Endothelial cell of umbilical vein (primary cell): ENCODE data around the gene FAM222A. TPM values are rescaled to one million over a fixed set of nuclear protein-coding genes. Genes with fewer than 3 reads are reported as not detected.

ENCODE experiments used
- BruUV-seq: library from RNA; stranded (reverse); fragments of 400-500 nt; replicated peaks from 2 replicates; lab custom pipeline; 2021; lab: Mats Ljungman, UMichigan
- CTCF ChIA-PET: fragments of 300-600, 350-600 bp; sonication (Branson Sonifier 250); formaldehyde crosslinking; loops from one replicate; lab custom pipeline; 2021; ENCODE audit warnings: antibody characterized with exemption, inconsistent platforms; lab: Charles Lee
- POLR2A ChIA-PET: fragments of 300-600, 350-600 bp; sonication (Branson Sonifier 250); formaldehyde crosslinking; loops from one replicate; lab custom pipeline; 2021; ENCODE audit warnings: antibody characterized with exemption, inconsistent platforms; lab: Charles Lee
- DNase-seq: peaks from one replicate; pipeline ENCODE4 v3.0.0-alpha.2; 2011; ENCODE audit warnings: low read depth, low spot score
- FAIRE-seq: peaks from 2 replicates; lab custom pipeline; 2011; peaks lifted over from hg19 to GRCh38; lab: Jason Lieb, UNC
- H2AFZ ChIP-seq: 2 replicates; pipeline ENCODE4 v1.6.0; 2012; ENCODE audit warnings: low read depth, low read length, control low read depth, inconsistent platforms
- H3K27ac ChIP-seq: 2 replicates; pipeline ENCODE4 v1.5.1; 2011; ENCODE audit warnings: low read depth, mild to moderate bottlenecking, control low read depth, low read length, moderate library complexity; ENCODE audit not compliant: insufficient read depth
- H3K27me3 ChIP-seq, 2 experiments: 2 replicates each; pipeline versions ENCODE4 v1.6.0 to v1.6.1; 2011; ENCODE audit warnings: low read length in 2 of 2, mixed read lengths in 1 of 2; ENCODE audit not compliant: control insufficient read depth in 2 of 2, insufficient read depth in 2 of 2
- H3K36me3 ChIP-seq, 2 experiments: 2 replicates in 1 of 2; 3 replicates in 1 of 2; pipeline ENCODE4 v1.5.1; 2011; ENCODE audit warnings: low read length in 2 of 2, mild to moderate bottlenecking in 1 of 2, moderate library complexity in 1 of 2; ENCODE audit not compliant: control insufficient read depth in 2 of 2, insufficient read depth in 2 of 2; ENCODE audit errors: extremely low read depth in 1 of 2
- H3K4me1 ChIP-seq: 3 replicates; pipeline ENCODE4 v1.5.1; 2011; ENCODE audit warnings: mild to moderate bottlenecking, low read length; ENCODE audit not compliant: control insufficient read depth, insufficient read depth; ENCODE audit errors: extremely low read depth
- H3K4me2 ChIP-seq: 2 replicates; pipeline ENCODE4 v1.6.1; 2011; ENCODE audit warnings: low read length, control low read depth, mixed read lengths; ENCODE audit not compliant: insufficient read depth
- H3K4me3 ChIP-seq, 3 experiments: fragments of 200-600 bp in 1 of 3; sonication (generic), shearing (Covaris generic) in 1 of 3; replicated peaks in 1 of 3; 2 replicates each; pipeline ENCODE4 v1.5.1; 2011 to 2016; ENCODE audit warnings: control low read depth in 3 of 3, low read length in 3 of 3, mild to moderate bottlenecking in 2 of 3, inconsistent platforms in 1 of 3, low read depth in 1 of 3, moderate library complexity in 1 of 3; ENCODE audit not compliant: insufficient read depth in 1 of 3
- H3K79me2 ChIP-seq: 2 replicates; pipeline ENCODE4 v1.6.0; 2012; ENCODE audit warnings: low read length, inconsistent platforms; ENCODE audit not compliant: control insufficient read depth, insufficient read depth
- H3K9ac ChIP-seq: replicated peaks from 2 replicates; pipeline ENCODE3; 2011; ENCODE audit warnings: low read length, control low read depth; ENCODE audit not compliant: insufficient read depth; ENCODE audit errors: extremely low read depth
- H3K9me1 ChIP-seq: replicated peaks from 3 replicates; pipeline ENCODE4 v1.6.0; 2011; ENCODE audit warnings: mild to moderate bottlenecking, low read length; ENCODE audit not compliant: control insufficient read depth, insufficient read depth; ENCODE audit errors: extremely low read depth
- H3K9me3 ChIP-seq: replicated peaks from 2 replicates; pipeline ENCODE4 v1.5.1; 2012; ENCODE audit warnings: low read length, inconsistent platforms; ENCODE audit not compliant: control insufficient read depth, insufficient read depth
- H4K20me1 ChIP-seq: replicated peaks from 2 replicates; pipeline ENCODE3; 2011; ENCODE audit warnings: mild to moderate bottlenecking, low read length; ENCODE audit not compliant: control insufficient read depth, insufficient read depth; ENCODE audit errors: extremely low read depth
- CTCF ChIP-seq, 2 donors: IDR thresholded peaks; 1 replicate in 1 of 2; 2 replicates in 1 of 2; pipeline ENCODE4 v1.5.1; 2011; ENCODE audit warnings: low read length in 2 of 2, mild to moderate bottlenecking in 2 of 2, moderate library complexity in 2 of 2, control low read depth in 1 of 2, inconsistent platforms in 1 of 2, low read depth in 1 of 2; ENCODE audit not compliant: insufficient read depth in 1 of 2; ENCODE audit errors: extremely low read depth in 1 of 2
- GATA2 ChIP-seq: IDR thresholded peaks from 2 replicates; pipeline ENCODE4 v1.7.0; 2011; ENCODE audit warnings: low read depth, mild to moderate bottlenecking, moderate library complexity, mixed read lengths, low read length; ENCODE audit not compliant: insufficient read length, insufficient read depth
- MYC ChIP-seq: IDR thresholded peaks from one replicate; pipeline ENCODE4 v1.6.1; 2011; ENCODE audit warnings: mild to moderate bottlenecking, low read depth, low read length
- POLR2A ChIP-seq: IDR thresholded peaks from 2 replicates; pipeline ENCODE4 v1.6.1; 2012; ENCODE audit warnings: low read depth, mild to moderate bottlenecking, control low read depth, low read length
- dilution Hi-C: fragments of 300-500 bp; cut with MboI; formaldehyde crosslinking; loops from one replicate; pipeline ENCODE4 v1.15.0; 2019; ENCODE audit warnings: low sequenced_read_pairs; ENCODE audit not compliant: extremely low pct_ligation_motif_present
- intact Hi-C: fragments of 100-400 bp; cut with micrococcal nuclease; formaldehyde crosslinking; loops from one replicate; pipeline ENCODE4 v1.10.0; 2022
- polyA plus RNA-seq, 4 experiments: library from polyadenylated mRNA; depleted of rRNA in 3 of 4; stranded (reverse) in 3 of 4; unstranded in 1 of 4; fragments of >200 nt; gene quantifications; 2 replicates each; pipeline versions ENCODE4 v1.2.1 to v1.2.3, GENCODE V29; 2011 to 2012; ENCODE audit warnings: missing spikeins in 1 of 4
- total RNA-seq: library from RNA; stranded (reverse); gene quantifications from 2 replicates; pipeline ENCODE4 v1.2.3, GENCODE V29; 2021
- TF ChIP-seq, protein P1 (sequence below): IDR thresholded peaks from 2 replicates; pipeline ENCODE4 v1.6.1; 2011; ENCODE audit not compliant: insufficient read depth, insufficient read length

Gene FAM222A
- total and polyA plus RNA-seq, 2 donors (not counting 3 experiments of a cell fraction or from before 2014, with no cell fraction given): 0.62 to 1.7 TPM

- dilution Hi-C loops (no loop called here), intact Hi-C loops (no loop called here)
- no peak for FAIRE-seq
- Histone ChIP-seq H3K9ac (no peak overlapping the region), H3K27ac (no peak overlapping the region), H3K4me1 (no peaks in the 10 kb centered on the region), H3K4me2 (no peak overlapping the region), H4K20me1 (no peaks in the 10 kb centered on the region), H3K27me3 (peaks cover 12 to 21% of the 10 kb centered on the region in 2 experiments), H3K79me2 (no peaks in the 10 kb centered on the region), H3K36me3 (no peaks in the 10 kb centered on the region), H3K9me1 (no peaks in the 10 kb centered on the region), H2AFZ (no peak overlapping the region), H3K9me3 (no peaks in the 10 kb centered on the region), H3K4me3 (no peak overlapping the region)
- CTCF ChIA-PET: no interaction called here
- no peak for TF ChIP-seq CTCF (IDR thresholded peaks at IDR 0.05; ENCODE audit: extremely low read depth in 1 of 2, insufficient read depth in 1 of 2, low read depth in 1 of 2, low read length in 2 of 2)
- POLR2A ChIA-PET: no interaction called here
- DNase-seq: no peak
- BruUV-seq: no TSS peak
These were observed 40.2 kb upstream of the FAM222A start for GRCh38 chr12:109673379-109673778.

- no peaks in the 10 kb centered on the region for H3K4me1 ChIP-seq
- H3K36me3 ChIP-seq: no peaks in the 10 kb centered on the region
- intact Hi-C loops (no loop called here), dilution Hi-C loops (no loop called here)
- no peak for FAIRE-seq
- TF ChIP-seq MYC: no peak
- TF ChIP-seq GATA2: no peak
- no peak for TF ChIP-seq POLR2A
- TF ChIP-seq, protein P1, sequence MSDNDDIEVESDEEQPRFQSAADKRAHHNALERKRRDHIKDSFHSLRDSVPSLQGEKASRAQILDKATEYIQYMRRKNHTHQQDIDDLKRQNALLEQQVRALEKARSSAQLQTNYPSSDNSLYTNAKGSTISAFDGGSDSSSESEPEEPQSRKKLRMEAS: no peak
- H2AFZ ChIP-seq: no peak overlapping the region
- H3K79me2 ChIP-seq: no peaks in the 10 kb centered on the region
- BruUV-seq: no TSS peak
- H3K27me3 ChIP-seq: peaks cover 16 to 25% of the 10 kb centered on the region in 2 experiments
- ChIA-PET CTCF (no interaction called here), POLR2A (no interaction called here)
- no peak for DNase-seq
- H3K9me3 ChIP-seq: no peaks in the 10 kb centered on the region
- no peak overlapping the region for H3K4me2 ChIP-seq
- no peak overlapping the region for H3K4me3 ChIP-seq
- no peak overlapping the region for H3K9ac ChIP-seq
- H3K9me1 ChIP-seq: no peaks in the 10 kb centered on the region
- H4K20me1 ChIP-seq: no peaks in the 10 kb centered on the region
- no peak overlapping the region for H3K27ac ChIP-seq
These were observed 39.7 kb upstream of the FAM222A start for GRCh38 chr12:109673884-109674283.
